Putamen (tissue), 1 donor: ENCODE results near the gene KRT14.
"Not testable (repeated sequence)": the region's sequence is repeated elsewhere in the genome, so short reads cannot be mapped to it uniquely, and the experiment has no call there.

ENCODE experiments used
- DNase-seq: peaks from one replicate; pipeline ENCODE4 v3.0.0-alpha.2; 2016; ENCODE audit warnings: low spot score

The KRT14 gene

DNA sequence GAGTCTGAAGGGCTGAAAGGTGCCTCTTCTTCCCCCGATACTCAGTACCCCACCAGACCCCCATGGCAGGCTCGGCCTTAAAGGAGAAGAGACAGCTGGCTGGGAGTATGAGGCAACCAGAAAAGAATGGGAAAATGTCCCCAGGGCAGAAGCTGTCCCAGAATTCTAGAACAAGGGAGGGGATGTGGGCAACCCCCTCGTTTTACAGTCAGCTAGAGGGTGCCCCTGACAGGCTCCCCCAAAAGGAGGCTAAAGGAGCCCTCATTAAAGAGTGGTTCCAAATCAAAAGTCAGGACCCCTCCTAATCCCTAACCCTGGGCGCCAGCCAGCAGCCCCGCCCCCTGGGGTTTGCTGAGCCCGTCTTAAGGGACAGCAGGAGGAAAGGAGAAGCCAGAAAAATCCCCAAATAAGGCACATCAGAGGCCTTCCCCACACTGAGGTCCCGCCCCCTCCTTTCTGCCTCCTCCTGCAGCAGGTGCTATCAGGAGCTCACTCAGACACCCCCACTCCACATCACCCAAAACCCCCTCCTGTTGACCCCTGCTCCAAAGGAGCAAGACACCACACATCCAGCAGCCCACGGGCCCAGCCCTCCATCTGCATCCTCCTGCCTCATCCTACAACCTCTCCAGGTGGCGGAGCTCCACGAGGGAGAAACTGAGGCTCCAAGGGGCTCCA is 36.6 kb upstream of the KRT14 start:
- not testable (repeated sequence) for DNase-seq

GRCh38 chr17:41622340-41623183 is 35.9 kb upstream of the KRT14 start:
- DNase-seq = not testable (repeated sequence)

DNA sequence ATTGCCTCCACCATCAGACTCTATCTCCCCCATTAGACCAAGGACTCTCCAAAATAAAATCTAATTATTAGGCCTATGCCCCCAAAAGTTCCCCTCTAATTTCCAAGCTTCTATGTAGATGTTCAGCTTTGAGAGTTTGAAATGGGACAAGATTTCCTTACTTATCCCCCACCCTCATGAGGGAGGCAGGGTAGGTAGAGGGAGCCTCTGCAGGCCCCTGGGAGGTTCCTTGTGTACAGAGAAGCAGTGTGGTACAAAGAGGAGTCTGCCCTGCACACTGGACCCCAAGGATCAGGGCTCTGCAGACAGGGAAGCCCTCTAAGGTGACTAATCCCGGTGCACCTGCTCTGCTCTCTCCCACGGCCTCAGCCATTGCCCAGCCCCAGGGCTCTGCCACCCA is 35.2 kb upstream of the KRT14 start:
- DNase-seq = no peak

DNA sequence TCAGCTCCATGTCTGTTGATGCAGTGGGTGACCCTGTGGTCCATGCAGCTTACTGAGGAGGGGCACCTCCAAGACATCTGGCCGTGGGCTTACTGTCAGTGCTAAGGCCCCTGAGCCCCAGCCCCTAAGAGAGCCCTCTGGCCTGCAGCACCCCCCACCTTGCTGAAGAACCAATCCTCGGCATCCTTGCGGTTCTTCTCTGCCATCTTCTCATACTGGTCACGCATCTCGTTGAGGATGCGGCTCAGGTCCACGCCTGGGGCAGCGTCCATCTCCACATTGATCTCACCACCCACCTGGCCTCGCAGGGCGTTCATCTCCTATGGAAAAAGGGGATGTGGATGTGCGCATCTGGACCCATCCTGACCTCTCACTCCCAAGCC is 34.7 kb upstream of the KRT14 start:
- DNase-seq = not testable (repeated sequence)

DNA sequence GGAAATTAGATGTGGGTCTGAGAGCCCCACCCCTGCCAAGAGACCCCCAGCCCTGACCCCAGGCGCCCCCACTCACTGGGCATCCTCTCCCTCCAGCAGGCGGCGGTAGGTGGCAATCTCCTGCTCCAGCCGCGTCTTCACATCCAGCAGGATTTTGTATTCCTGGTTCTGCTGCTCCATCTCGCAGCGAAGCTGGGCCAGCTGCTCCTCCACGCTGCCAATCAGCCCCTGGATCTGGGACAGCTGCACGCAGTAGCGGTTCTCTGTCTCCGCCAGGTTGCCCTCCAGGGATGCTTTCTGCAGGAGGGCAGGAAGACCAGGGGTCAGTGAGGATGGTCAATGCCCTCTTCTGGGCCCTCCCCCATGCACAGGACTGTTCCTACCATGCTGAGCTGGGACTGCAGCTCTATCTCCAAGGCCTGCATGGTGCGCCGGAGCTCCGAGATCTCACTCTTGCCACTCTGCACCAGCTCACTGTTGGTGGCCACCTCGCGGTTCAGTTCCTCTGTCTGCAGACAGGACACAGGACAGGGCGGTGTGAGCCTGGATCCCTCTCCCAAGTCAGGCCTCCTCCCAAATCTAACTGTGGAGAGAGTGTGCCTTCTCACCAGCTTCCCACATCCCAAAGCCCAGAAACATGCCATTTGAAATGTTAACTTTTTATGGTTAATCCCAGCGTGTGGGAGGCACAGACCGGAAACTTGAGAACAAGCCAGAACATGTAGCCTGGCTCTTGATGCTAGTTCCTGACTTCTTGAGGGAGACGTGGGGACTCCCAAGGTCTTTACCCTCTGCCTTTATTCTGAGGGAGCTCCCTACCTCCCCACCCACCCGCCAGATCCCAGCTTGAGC is 34.1 kb upstream of the KRT14 start:
- no peak for DNase-seq

DNA sequence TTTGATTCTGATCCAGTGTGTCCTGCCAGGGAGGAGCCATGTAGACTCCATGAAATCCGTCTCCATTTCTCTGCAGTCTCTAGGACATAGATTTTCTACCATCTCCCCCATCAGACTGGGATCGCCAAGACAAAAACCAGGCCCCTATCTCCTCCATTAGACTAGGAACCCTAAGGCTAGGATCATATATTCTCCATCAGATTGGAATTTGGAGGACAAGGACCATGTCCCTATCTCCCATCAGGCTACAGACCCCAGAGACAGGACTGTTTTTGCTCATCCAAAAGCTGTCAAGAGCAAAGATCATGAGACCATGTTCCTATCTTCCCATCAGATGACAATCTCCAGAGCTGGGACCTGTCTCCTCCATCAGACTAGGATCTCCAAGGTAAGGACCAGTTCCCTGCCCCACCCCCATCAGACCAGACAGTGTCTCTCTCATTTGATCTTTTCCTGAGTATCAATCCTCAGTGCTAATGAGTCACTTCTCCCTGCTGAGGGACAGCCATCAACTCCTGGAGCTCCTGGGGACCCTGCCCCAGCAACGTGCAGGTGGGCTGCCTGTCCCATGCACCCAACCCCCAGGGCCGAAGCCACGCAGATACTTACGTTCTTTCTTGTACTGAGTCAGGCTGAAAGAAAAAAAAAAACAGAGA is 33.4 kb upstream of the KRT14 start:
- not testable (repeated sequence) for DNase-seq

GRCh38 chr17:41619036-41619926 is 32.6 kb upstream of the KRT14 start:
- no peak for DNase-seq

DNA sequence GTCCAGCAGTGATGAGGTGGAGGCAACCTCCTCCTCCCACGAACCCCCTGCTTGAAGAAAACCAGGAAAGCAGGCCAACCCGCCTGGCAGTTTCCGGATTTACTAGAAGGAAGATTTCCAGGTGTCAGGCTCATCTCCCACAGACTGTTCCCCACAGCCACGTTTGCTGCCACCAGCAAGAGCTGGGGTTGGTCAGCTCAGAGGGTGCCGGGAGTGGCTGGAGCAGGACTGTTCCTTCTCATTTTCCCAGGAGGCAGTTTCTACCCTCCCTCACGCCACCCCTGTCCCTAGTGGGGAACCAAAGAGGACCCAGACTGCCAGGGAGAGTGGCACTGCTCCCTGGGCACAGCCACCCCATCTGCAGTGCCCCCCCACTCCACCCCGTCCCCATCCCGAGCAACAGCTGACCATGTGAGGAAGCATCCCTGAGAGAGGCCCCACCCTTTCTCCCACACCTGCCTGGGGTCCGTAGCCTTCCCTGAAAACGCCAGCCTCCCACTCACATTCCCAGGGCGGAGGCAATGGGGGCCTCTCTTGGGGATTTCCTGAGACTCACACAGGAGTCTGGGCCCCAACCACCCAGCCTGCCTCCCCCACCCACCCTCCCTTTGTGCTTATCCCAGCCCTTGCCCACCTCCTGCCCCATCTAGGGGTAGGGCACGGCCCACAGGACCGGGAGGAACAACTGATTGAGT is 31.8 kb upstream of the KRT14 start:
- peak; percentile 10 for DNase-seq

GRCh38 chr17:41617698-41618097 is 31.0 kb upstream of the KRT14 start:
- no peak for DNase-seq

DNA sequence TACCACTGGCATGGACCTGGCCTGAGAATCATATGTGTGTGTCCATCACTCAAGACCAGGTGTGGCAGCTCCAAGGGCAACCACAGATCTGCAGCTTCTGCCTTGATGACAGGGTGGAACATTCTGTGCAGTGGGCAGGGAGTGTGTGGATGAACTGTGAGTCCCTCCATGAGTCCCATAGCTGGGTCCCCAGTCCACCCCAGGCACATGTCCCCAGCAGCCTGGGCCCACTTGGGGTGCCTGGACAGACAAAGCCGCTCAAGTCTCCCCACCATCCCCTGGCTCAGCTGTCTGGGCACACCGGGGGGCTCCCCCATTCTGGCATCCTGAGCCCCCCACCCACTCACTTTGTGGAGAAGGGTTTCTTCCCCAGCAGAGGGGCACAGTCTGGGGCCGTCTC is 30.4 kb upstream of the KRT14 start:
- DNase-seq = no peak

- DNase-seq = not testable (repeated sequence)
Measured at GRCh38 chr17:41616486-41616885, 29.8 kb upstream of the KRT14 start.

DNA sequence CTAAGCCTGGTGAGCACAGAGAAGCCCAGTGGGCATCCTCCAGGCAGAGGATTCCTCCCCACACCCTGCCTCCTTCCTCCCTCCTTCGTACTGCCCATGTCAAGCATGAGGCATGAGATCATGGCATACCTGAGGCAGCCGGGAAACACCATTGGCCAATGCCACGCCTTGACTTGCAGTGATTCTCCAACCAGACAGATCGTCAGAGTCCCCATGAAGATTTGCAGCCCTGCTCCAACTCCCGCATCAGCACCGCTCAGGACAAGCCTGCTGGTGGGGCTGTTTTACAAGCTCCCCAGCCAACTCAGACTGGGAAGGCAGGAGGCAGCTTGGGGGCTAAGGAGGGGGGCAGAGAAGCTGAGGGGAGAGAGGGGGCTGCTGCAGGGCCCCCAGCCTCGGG is 28.8 kb upstream of the KRT14 start:
- no peak for DNase-seq

GRCh38 chr17:41614767-41615166 is 28.1 kb upstream of the KRT14 start:
- DNase-seq = not testable (repeated sequence)

DNA sequence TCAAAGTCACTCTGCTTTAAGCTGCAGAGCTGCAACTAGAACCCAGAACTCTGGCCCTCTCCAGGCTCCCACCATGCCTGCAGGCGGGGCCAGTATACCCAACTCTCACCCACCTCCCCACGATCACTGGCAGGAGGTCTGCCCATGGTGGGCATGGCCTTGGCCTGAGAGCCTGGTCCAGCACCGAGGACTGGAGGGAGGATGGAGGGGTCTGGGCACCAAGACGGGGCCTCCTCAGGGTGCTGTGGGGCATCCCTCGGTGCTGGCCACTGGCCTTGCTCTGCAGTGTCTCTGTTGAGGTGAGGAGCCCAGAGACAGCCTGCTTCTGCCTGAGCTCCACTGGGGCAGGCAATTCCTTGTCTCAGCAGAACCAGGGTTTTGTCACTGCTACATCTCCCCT is 27.4 kb upstream of the KRT14 start:
- DNase-seq = no peak

DNA sequence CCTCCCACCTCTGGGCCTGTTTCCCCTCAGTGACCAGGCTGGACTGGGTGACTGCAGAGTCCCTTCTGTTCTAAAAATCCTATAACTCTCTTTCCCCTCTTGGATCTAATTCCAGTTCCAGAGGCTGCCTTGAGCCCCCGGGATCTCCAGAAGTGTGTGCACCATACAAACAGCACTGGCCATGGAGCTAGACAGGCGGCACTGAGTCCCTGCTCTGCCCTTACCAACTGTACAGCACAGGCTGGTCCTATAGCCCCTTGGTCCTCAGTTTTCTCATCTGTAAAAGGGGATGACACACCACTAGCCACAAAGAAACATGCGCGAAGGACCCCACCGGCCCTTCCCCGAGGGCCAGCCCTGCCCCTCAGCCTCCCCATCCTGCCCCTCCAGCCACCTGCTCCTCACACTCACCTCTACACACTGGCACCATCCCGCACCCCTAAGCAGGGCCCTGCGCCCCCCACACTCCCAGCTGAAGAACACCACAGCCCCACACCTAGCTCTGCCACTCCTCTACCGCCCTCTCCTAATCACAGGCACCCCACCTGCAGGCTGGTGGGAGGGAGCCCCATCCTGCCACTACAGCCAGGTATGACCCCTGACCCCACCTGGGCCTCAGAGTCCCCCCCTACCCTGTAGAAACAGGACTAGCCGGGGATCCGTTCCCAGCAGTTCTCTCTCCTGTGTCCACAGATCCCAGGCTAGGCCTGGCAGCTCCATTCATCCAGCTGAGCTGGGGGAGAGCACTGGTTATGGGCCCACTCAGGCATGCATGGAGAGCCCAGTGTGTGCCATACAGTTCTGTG is 26.8 kb upstream of the KRT14 start:
- no peak for DNase-seq

DNA sequence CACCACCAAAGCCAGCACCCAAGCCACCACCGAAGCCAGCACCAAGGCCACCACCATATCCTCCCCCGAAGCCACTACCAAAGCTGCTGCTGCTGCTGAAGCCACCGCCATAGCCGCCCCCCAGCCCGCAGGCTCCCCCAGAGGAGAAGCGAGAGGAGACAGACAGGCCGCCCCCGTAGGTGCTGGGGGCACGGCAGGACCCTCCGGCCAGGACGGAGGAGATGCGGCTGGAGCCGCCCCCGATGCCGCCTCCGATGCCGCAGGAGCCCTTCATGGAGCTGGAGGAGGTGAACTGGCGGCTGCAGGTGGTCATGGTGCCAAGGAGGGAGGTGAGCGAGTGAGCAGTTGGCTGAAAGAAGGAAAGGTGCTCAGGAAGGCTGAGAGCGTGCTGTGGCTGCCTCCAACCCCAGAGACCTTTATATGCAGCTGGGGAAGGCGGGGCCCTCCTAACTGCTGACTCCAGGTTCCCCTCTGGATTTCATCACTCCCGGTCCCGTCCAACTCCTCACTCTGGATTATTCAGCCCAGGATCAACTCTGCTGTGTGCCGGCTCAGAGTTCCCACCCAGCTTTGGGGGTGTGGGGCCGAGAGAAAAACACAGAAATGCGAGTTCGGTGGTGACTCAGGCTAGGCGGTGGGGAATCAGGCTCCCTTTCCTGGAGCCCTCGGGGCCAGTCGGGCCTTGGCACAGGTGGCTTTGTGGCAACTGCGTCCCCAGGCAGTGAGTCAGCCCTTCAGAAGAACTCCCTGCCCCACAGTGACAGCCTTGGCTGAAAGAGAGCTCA is 25.9 kb upstream of the KRT14 start, which contains the start of gene KRT16:
TSS of gene KRT16 (minus strand) at position 392 of the 785 bp plus-strand sequence. CDS start at position 313, 79 bp downstream.
- not testable (repeated sequence) for DNase-seq

GRCh38 chr17:41610965-41611640 is 24.4 kb upstream of the KRT14 start:
- DNase-seq = no peak

GRCh38 chr17:41610061-41610517 is 23.4 kb upstream of the KRT14 start:
- DNase-seq = not testable (repeated sequence)
